ENCODE results near the gene USP9Y. TPM values are rescaled to one million over a fixed set of nuclear protein-coding genes. Genes with fewer than 3 reads are reported as not detected.
"Not testable (repeated sequence)": the region's sequence is repeated elsewhere in the genome, so short reads cannot be mapped to it uniquely, and the experiment has no call there.

The USP9Y gene
- total RNA-seq, 1 experiment from 2014 or later: not detected

DNA sequence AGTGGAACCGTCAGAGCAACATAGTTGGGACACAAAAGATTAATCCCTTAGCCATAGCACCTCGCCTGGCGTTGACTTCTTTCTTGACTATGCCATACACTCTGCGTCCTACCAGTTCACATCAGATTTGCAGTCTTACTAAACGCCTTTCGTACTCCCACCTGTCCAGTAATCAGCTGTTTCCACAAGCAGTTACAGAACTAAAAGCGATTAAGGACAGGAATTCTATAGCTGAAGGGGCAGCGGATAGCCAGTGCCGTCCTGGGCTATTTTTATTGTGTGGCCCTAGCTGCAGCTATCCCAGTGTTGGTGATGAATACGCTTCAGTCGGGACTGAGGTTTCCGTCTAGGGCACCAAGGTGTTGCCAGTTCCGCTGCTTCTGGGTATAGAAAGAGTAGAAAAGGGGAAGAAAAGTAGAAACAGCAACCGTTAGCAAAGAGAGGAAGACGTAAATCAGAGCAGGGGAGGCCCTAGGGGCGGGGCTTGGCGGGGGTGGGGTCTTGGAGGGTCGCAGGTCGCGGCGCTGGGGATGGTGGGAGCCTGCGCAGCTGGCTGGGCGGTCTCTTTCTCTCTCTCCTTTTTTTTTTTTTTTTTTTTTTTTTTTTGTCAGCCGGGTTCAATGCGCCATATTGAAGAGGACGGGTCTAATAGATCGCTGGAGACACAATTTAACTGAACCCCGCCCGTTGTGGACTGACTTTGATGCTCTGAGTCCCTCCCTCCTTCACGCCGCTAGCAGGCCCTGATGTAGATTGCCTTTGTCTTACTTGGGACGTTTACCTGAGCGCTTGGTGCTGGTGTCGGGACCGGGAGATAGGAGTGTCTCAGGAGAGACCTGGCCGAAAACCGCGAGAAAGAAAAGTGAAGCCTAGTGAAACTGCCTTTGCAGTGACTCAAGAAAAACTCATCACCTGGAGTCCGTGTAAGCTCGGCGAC is 39.0 kb upstream of the USP9Y start:
- ChIA-PET POLR2A (ENCODE audit: low non-redundant PET) (no interaction called here), CTCF (no interaction called here)
- H3K36me3 ChIP-seq (ENCODE audit: insufficient read depth, low read length, poor library complexity, severe bottlenecking): no peaks in the 10 kb centered on the region
- intact Hi-C loops (cut with micrococcal nuclease; ENCODE audit: unreplicated experiment): no loop called here
- no peak overlapping the region for H3K27ac ChIP-seq (ENCODE audit: low read depth, low read length, poor library complexity, severe bottlenecking)
- H3K27me3 ChIP-seq (replicated peaks; ENCODE audit: insufficient read depth, low read depth, low read length, poor library complexity): no peaks in the 10 kb centered on the region
- no peak for TF ChIP-seq EZH2 (IDR thresholded peaks at IDR 0.05; ENCODE audit: borderline replicate concordance, low read depth, low read length, poor library complexity, severe bottlenecking)
- TF ChIP-seq, protein P1, sequence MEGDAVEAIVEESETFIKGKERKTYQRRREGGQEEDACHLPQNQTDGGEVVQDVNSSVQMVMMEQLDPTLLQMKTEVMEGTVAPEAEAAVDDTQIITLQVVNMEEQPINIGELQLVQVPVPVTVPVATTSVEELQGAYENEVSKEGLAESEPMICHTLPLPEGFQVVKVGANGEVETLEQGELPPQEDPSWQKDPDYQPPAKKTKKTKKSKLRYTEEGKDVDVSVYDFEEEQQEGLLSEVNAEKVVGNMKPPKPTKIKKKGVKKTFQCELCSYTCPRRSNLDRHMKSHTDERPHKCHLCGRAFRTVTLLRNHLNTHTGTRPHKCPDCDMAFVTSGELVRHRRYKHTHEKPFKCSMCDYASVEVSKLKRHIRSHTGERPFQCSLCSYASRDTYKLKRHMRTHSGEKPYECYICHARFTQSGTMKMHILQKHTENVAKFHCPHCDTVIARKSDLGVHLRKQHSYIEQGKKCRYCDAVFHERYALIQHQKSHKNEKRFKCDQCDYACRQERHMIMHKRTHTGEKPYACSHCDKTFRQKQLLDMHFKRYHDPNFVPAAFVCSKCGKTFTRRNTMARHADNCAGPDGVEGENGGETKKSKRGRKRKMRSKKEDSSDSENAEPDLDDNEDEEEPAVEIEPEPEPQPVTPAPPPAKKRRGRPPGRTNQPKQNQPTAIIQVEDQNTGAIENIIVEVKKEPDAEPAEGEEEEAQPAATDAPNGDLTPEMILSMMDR (conservative IDR thresholded peaks at IDR 0.05; ENCODE audit: low read depth, low read length): no peak
- no peak overlapping the region for H3K4me3 ChIP-seq (ENCODE audit: low read depth, low read length, poor library complexity, severe bottlenecking)
- H3K9me3 ChIP-seq (ENCODE audit: low read depth, low read length, poor library complexity, severe bottlenecking): no peaks in the 10 kb centered on the region
- no TSS peak for BruUV-seq (replicated peaks)
- H3K4me1 ChIP-seq (ENCODE audit: insufficient read depth, low read length, poor library complexity, severe bottlenecking): no peaks in the 10 kb centered on the region
- no peak for DNase-seq (ENCODE audit: low spot score)

DNA sequence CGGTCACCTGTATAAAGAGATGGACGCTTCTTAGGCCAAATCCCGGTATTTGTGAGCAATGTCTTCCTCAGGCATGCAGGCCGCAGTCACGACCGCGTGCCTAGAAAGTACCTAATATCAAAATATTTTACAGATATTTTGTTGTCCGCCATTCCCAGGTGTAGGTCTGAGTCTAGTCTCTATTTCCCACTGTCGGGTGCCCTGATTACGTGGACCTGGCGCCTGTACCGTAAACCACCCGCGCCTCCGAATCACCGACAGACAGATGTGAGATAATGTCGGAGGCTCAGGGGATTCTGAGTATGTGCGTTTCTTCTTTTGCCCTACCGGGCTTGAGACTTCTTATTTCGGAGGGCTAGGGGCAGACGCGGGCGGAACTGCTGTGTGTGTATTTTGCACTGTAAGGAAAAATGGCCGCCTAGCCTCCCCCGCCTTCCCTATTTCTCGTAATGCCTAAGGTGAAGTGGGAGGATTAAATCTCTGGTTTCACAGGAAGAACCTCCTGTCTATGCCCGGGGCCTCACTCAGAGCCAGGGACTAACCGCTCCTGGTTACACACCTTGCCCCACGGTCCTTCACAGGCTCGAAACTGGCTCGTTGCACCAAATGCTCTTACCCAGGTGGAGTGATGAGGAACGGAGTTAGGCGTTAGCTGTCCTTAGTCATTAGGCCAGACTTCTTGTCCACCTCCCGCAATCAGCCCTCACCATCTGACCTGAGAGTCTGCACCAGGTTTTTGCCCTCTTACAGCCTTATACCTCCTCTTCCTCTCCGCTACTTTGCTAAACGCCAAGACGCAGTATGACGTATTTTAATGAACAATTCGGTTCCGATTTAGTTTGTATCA is 38.1 kb upstream of the USP9Y start:
- POLR2A ChIA-PET (ENCODE audit: low non-redundant PET): no interaction called here
- Histone ChIP-seq H3K27me3 (replicated peaks; ENCODE audit: insufficient read depth, low read depth, low read length, poor library complexity) (no peaks in the 10 kb centered on the region), H3K4me3 (ENCODE audit: low read depth, low read length, poor library complexity, severe bottlenecking) (no peak overlapping the region), H3K4me1 (ENCODE audit: insufficient read depth, low read length, poor library complexity, severe bottlenecking) (no peaks in the 10 kb centered on the region), H3K27ac (ENCODE audit: low read depth, low read length, poor library complexity, severe bottlenecking) (no peak overlapping the region), H3K36me3 (ENCODE audit: insufficient read depth, low read length, poor library complexity, severe bottlenecking) (no peaks in the 10 kb centered on the region), H3K9me3 (ENCODE audit: low read depth, low read length, poor library complexity, severe bottlenecking) (no peaks in the 10 kb centered on the region)
- no peak for TF ChIP-seq EZH2 (IDR thresholded peaks at IDR 0.05; ENCODE audit: borderline replicate concordance, low read depth, low read length, poor library complexity, severe bottlenecking)
- TF ChIP-seq, protein P1 (conservative IDR thresholded peaks at IDR 0.05; ENCODE audit: low read depth, low read length): no peak
- no TSS peak for BruUV-seq (replicated peaks)
- DNase-seq (ENCODE audit: low spot score): no peak
- CTCF ChIA-PET: no interaction called here
- intact Hi-C loops (cut with micrococcal nuclease; ENCODE audit: unreplicated experiment): no loop called here

DNA sequence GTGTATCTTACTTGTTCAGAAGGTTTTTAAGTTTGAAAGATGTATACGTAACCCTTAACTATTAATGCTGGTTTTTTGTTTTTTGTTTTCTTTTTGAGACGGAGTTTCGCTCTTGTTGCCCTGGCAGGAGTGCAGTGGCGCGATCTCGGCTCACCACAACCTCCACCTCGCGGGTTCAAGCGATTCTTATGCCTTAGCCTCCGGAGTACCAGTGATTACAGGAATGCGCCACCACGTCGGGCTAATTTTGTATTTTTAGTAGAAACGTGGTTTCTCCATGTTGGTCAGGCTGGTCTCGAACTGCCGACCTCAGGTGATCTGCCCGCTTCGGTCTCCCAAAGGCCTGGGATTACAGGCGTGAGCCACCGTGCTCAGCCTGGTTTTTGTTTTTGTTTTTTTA is 37.2 kb upstream of the USP9Y start:
- not testable (repeated sequence) for BruUV-seq (replicated peaks); DNase-seq (ENCODE audit: low spot score); H3K4me3 ChIP-seq (ENCODE audit: low read depth, low read length, poor library complexity, severe bottlenecking)

More for the DNA sequence above, 37.2 kb upstream of the USP9Y start:
- H3K27me3 ChIP-seq (replicated peaks; ENCODE audit: insufficient read depth, low read depth, low read length, poor library complexity); H3K36me3 ChIP-seq (ENCODE audit: insufficient read depth, low read length, poor library complexity, severe bottlenecking); H3K9me3 ChIP-seq (ENCODE audit: low read depth, low read length, poor library complexity, severe bottlenecking); H3K27ac ChIP-seq (ENCODE audit: low read depth, low read length, poor library complexity, severe bottlenecking); intact Hi-C loops (cut with micrococcal nuclease; ENCODE audit: unreplicated experiment); CTCF ChIA-PET; POLR2A ChIA-PET (ENCODE audit: low non-redundant PET); H3K4me1 ChIP-seq (ENCODE audit: insufficient read depth, low read length, poor library complexity, severe bottlenecking): not testable (repeated sequence)
